Liver (tissue), 9 donors: Measurements from ENCODE around the gene ADGRB2. TPM values are rescaled to one million over a fixed set of nuclear protein-coding genes. Genes with fewer than 3 reads are reported as not detected.

Experiments used
- DNase-seq: peaks from one replicate; pipeline ENCODE4 v3.0.0-alpha.2; 2017; ENCODE audit warnings: low spot score
- H3K27ac ChIP-seq, 2 donors: one replicate each; pipeline ENCODE4 v1.7.0; 2013; ENCODE audit warnings: inconsistent platforms in 2 of 2, low read length in 2 of 2, control low read depth in 1 of 2, low read depth in 1 of 2, mild to moderate bottlenecking in 1 of 2
- H3K27me3 ChIP-seq, 4 donors: one replicate each; pipeline versions ENCODE4 v1.6.1 to v1.7.0; 2013; ENCODE audit warnings: low read length in 3 of 4, inconsistent platforms in 1 of 4, mild to moderate bottlenecking in 1 of 4, moderate library complexity in 1 of 4; ENCODE audit not compliant: control insufficient read depth in 4 of 4, insufficient read depth in 4 of 4
- H3K36me3 ChIP-seq, 4 donors: one replicate each; pipeline versions ENCODE4 v1.6.1 to v1.7.0; 2013; ENCODE audit warnings: low read length in 3 of 4, mild to moderate bottlenecking in 3 of 4, low read depth in 1 of 4, moderate library complexity in 1 of 4; ENCODE audit not compliant: control insufficient read depth in 4 of 4, insufficient read depth in 3 of 4
- H3K4me1 ChIP-seq, 4 donors: one replicate each; pipeline versions ENCODE4 v1.6.1 to v1.7.0; 2013; ENCODE audit warnings: low read length in 3 of 4, mild to moderate bottlenecking in 3 of 4, moderate library complexity in 1 of 4; ENCODE audit not compliant: control insufficient read depth in 4 of 4, insufficient read depth in 4 of 4
- H3K4me3 ChIP-seq, 3 donors: one replicate each; pipeline versions ENCODE4 v1.6.1 to v1.7.0; 2013; ENCODE audit warnings: low read length in 3 of 3, control low read depth in 1 of 3, low read depth in 1 of 3, mild to moderate bottlenecking in 1 of 3
- H3K9ac ChIP-seq, 2 donors: one replicate each; pipeline ENCODE4 v1.7.0; 2013; ENCODE audit warnings: low read length in 2 of 2, mild to moderate bottlenecking in 2 of 2, moderate library complexity in 2 of 2, control low read depth in 1 of 2, low read depth in 1 of 2
- H3K9me3 ChIP-seq, 4 donors: one replicate each; pipeline versions ENCODE4 v1.6.1 to v1.7.0; 2013; ENCODE audit warnings: low read length in 3 of 4; ENCODE audit not compliant: control insufficient read depth in 4 of 4
- CTCF ChIP-seq: fragments of 150-350 bp; IDR thresholded peaks from 2 replicates; pipeline ENCODE4 v1.5.1; 2017; ENCODE audit warnings: improper control_type of control experiment, low read depth, low read length; ENCODE audit not compliant: missing input control
- EGR1 ChIP-seq, 2 donors: IDR thresholded peaks; 2 replicates each; pipeline ENCODE4 v1.6.1; 2016 to 2018; ENCODE audit warnings: antibody characterized with exemption in 2 of 2, low read depth in 2 of 2
- FOXA1 ChIP-seq: IDR thresholded peaks from 2 replicates; pipeline ENCODE4 v1.6.1; 2016; ENCODE audit warnings: antibody characterized with exemption
- FOXA2 ChIP-seq: IDR thresholded peaks from 2 replicates; pipeline ENCODE4 v1.6.1; 2016; ENCODE audit warnings: antibody characterized with exemption
- GABPA ChIP-seq, 2 donors: IDR thresholded peaks in 1 of 2; conservative IDR thresholded peaks in 1 of 2; 2 replicates each; pipeline ENCODE4 v1.6.1; 2016; ENCODE audit warnings: antibody characterized with exemption in 2 of 2, mild to moderate bottlenecking in 1 of 2, moderate library complexity in 1 of 2
- HNF4A ChIP-seq, 2 donors: conservative IDR thresholded peaks; 2 replicates each; pipeline ENCODE4 v1.6.1; 2016; ENCODE audit warnings: antibody characterized with exemption in 2 of 2, mild to moderate bottlenecking in 2 of 2
- HNF4G ChIP-seq: IDR thresholded peaks from 2 replicates; pipeline ENCODE4 v1.6.1; 2016; ENCODE audit warnings: antibody characterized with exemption
- JUND ChIP-seq, 2 donors: IDR thresholded peaks; 2 replicates each; pipeline ENCODE4 v1.6.1; 2016; ENCODE audit warnings: antibody characterized with exemption in 2 of 2
- MAX ChIP-seq: IDR thresholded peaks from 2 replicates; pipeline ENCODE4 v1.6.1; 2016; ENCODE audit warnings: antibody characterized with exemption
- NR2F2 ChIP-seq: IDR thresholded peaks from 2 replicates; pipeline ENCODE4 v1.6.1; 2016; ENCODE audit warnings: antibody characterized with exemption
- RAD21 ChIP-seq, 2 donors: IDR thresholded peaks; 2 replicates each; pipeline ENCODE4 v1.6.1; 2016; ENCODE audit warnings: antibody characterized with exemption in 2 of 2, mild to moderate bottlenecking in 2 of 2
- REST ChIP-seq: IDR thresholded peaks from 2 replicates; pipeline ENCODE4 v1.6.1; 2016; ENCODE audit warnings: antibody characterized with exemption, mild to moderate bottlenecking
- RXRA ChIP-seq, 2 donors: IDR thresholded peaks; 2 replicates each; pipeline ENCODE4 v1.6.1; 2017 to 2018; ENCODE audit warnings: antibody characterized with exemption in 2 of 2, mild to moderate bottlenecking in 1 of 2
- SP1 ChIP-seq: IDR thresholded peaks from 2 replicates; pipeline ENCODE4 v1.6.1; 2018; ENCODE audit warnings: antibody characterized with exemption, mild to moderate bottlenecking
- TAF1 ChIP-seq: conservative IDR thresholded peaks from 2 replicates; pipeline ENCODE4 v1.6.1; 2016; ENCODE audit warnings: antibody characterized with exemption, mild to moderate bottlenecking
- YY1 ChIP-seq: IDR thresholded peaks from 2 replicates; pipeline ENCODE4 v1.6.1; 2016; ENCODE audit warnings: antibody characterized with exemption, mild to moderate bottlenecking
- ZBTB33 ChIP-seq: IDR thresholded peaks from 2 replicates; pipeline ENCODE4 v1.6.1; 2016; ENCODE audit warnings: antibody characterized with exemption
- WGBS: extraction: QIAGEN DNeasy Blood & Tissue Kit; methylation state at CpG from one replicate; pipeline ENCODE4 v1.1.7; 2013; 5-methylcytosine and 5-hydroxymethylcytosine counted together
- polyA plus RNA-seq, 2 donors: library from polyadenylated mRNA; stranded (reverse) in 1 of 2; unstranded in 1 of 2; fragments of 200-250 nt in 1 of 2; fragments of >200 nt in 1 of 2; fragmentation: Nextera tagmentation in 1 of 2; extraction: Ambion mirVana in 1 of 2; gene quantifications; one replicate each; pipeline versions ENCODE4 v1.2.1 to v1.2.3, GENCODE V29; 2013 to 2015
- total RNA-seq, 2 donors: library from RNA; depleted of rRNA; stranded (reverse); fragments of >200 nt; gene quantifications; one replicate each; pipeline ENCODE4 v1.2.3, GENCODE V29; 2014
- TF ChIP-seq, protein P1 (sequence below): IDR thresholded peaks from 2 replicates; pipeline ENCODE4 v1.6.1; 2016; ENCODE audit warnings: antibody characterized with exemption
- donor health status: healthy.
- donor health status: healthy.
- donor health status: healthy.
- donor health status: healthy.
- donor health status: healthy.

ADGRB2 gene
- total and polyA plus RNA-seq, 4 donors = under 0.01 to 0.05 (median 0.05) TPM; not detected in 1

GRCh38 chr1:31781138-31781755 is 17.1 kb upstream of the ADGRB2 start:
- Histone ChIP-seq H3K27ac (no peak overlapping the region), H3K9ac (no peak overlapping the region), H3K4me1 (no peaks in the 10 kb centered on the region), H3K36me3 (no peaks in the 10 kb centered on the region), H3K27me3 (no peaks in the 10 kb centered on the region), H3K9me3 (no peaks in the 10 kb centered on the region), H3K4me3 (no peak overlapping the region)
- 82% methylated on average over 7 of the region's 7 CpGs for WGBS
- no peak for DNase-seq
- no peak for TF ChIP-seq REST
- no peak for TF ChIP-seq EGR1 (IDR thresholded peaks at IDR 0.05; ENCODE audit: low read depth in 2 of 2)
- no peak for TF ChIP-seq HNF4G
- no peak for TF ChIP-seq FOXA2
- TF ChIP-seq GABPA (IDR thresholded peaks at IDR 0.05 in 1 of 2, conservative IDR thresholded peaks at IDR 0.05 in 1 of 2) = no peak
- TF ChIP-seq, protein P1, sequence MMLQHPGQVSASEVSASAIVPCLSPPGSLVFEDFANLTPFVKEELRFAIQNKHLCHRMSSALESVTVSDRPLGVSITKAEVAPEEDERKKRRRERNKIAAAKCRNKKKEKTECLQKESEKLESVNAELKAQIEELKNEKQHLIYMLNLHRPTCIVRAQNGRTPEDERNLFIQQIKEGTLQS = no peak
- TF ChIP-seq NR2F2 = no peak
- TF ChIP-seq RXRA (IDR thresholded peaks at IDR 0.05) = no peak
- no peak for TF ChIP-seq TAF1
- no peak for TF ChIP-seq SP1
- no peak for TF ChIP-seq HNF4A (conservative IDR thresholded peaks at IDR 0.05)
- no peak for TF ChIP-seq YY1
- no peak for TF ChIP-seq JUND (IDR thresholded peaks at IDR 0.05)
- TF ChIP-seq FOXA1 = no peak
- TF ChIP-seq RAD21 (IDR thresholded peaks at IDR 0.05) = no peak
- TF ChIP-seq CTCF = no peak
- no peak for TF ChIP-seq ZBTB33
- TF ChIP-seq MAX = no peak
